T1000 (cell line): ENCODE results near the gene TMED10.

Experiments
- DNase-seq: peaks from one replicate; lab custom pipeline; 2025; ENCODE audit warnings: mixed read lengths; lab: John Stamatoyannopoulos, UW

The TMED10 gene

GRCh38 chr14:75176142-75176820, at the start of gene TMED10:
Gene TMED10, minus strand, starts transcription at chr14:75176612. Its CDS starts 33 bp downstream, at chr14:75176579.
- DNase-seq = peak; percentile 84

- DNase-seq = no peak
These were observed 48.1 kb upstream of the TMED10 start for GRCh38 chr14:75224561-75224960.

- DNase-seq = no peak
These were observed 47.3 kb upstream of the TMED10 start for GRCh38 chr14:75223664-75224154.

GRCh38 chr14:75222208-75222701, 45.8 kb upstream of the TMED10 start:
- DNase-seq = peak; percentile 42

GRCh38 chr14:75221797-75222196, 45.4 kb upstream of the TMED10 start:
- no peak for DNase-seq

GRCh38 chr14:75220156-75220555, 43.7 kb upstream of the TMED10 start:
- no peak for DNase-seq

GRCh38 chr14:75217508-75218206, 41.2 kb upstream of the TMED10 start:
- no peak for DNase-seq

- no peak for DNase-seq
These were observed 40.1 kb upstream of the TMED10 start for GRCh38 chr14:75216427-75217006.

- no peak for DNase-seq
These were observed 39.1 kb upstream of the TMED10 start for GRCh38 chr14:75215520-75215919.

- DNase-seq = no peak
These were observed 38.1 kb upstream of the TMED10 start for GRCh38 chr14:75214558-75214957.

GRCh38 chr14:75213172-75213571, 36.8 kb upstream of the TMED10 start:
- no peak for DNase-seq

GRCh38 chr14:75208843-75209242, 32.4 kb upstream of the TMED10 start:
- DNase-seq = no peak

GRCh38 chr14:75206190-75206589, 29.8 kb upstream of the TMED10 start:
- DNase-seq = no peak

- DNase-seq = no peak
These were observed 29.2 kb upstream of the TMED10 start for GRCh38 chr14:75205591-75205990.

GRCh38 chr14:75204116-75204515, 27.7 kb upstream of the TMED10 start:
- DNase-seq = no peak

GRCh38 chr14:75202657-75203056, 26.2 kb upstream of the TMED10 start:
- DNase-seq = no peak

GRCh38 chr14:75201087-75201486, 24.7 kb upstream of the TMED10 start:
- no peak for DNase-seq

- DNase-seq = no peak
These were observed 24.0 kb upstream of the TMED10 start for GRCh38 chr14:75200451-75200850.

GRCh38 chr14:75198291-75198933, 22.0 kb upstream of the TMED10 start:
- no peak for DNase-seq

GRCh38 chr14:75197338-75197737, 20.9 kb upstream of the TMED10 start:
- DNase-seq = no peak

GRCh38 chr14:75196468-75196867, 20.1 kb upstream of the TMED10 start:
- DNase-seq = no peak

- no peak for DNase-seq
These were observed 19.7 kb upstream of the TMED10 start for GRCh38 chr14:75196064-75196463.
